ENCODE measurements around the gene UBE2QL1. TPM values are rescaled to one million over a fixed set of nuclear protein-coding genes. Genes with fewer than 3 reads are reported as not detected.

Gene UBE2QL1
- total RNA-seq, 1 experiment from 2014 or later: 0.50 TPM

- POLR2A ChIA-PET: no interaction called here
- Mint-ChIP-seq H3K36me3 (no peaks in the 10 kb centered on the region), H3K4me1 (no peaks in the 10 kb centered on the region), H3K9me3 (peaks cover 6% of the 10 kb centered on the region), H3K27me3 (ENCODE audit: low read depth) (0 out of 2 replicates have a peak, but pooled peaks cover 5% of the 10 kb centered on the region), H3K27ac (no peak overlapping the region), H3K4me3 (no peak overlapping the region)
- no peak for TF ChIP-seq E2F5 (CRISPR knock-in tag; IDR thresholded peaks at IDR 0.05)
- TF ChIP-seq ZNF138 (CRISPR knock-in tag; conservative IDR thresholded peaks at IDR 0.05): no peak
- no peak for TF ChIP-seq GABPB1 (CRISPR knock-in tag; IDR thresholded peaks at IDR 0.05)
- no peak for TF ChIP-seq NR2C2 (CRISPR knock-in tag; IDR thresholded peaks at IDR 0.05)
- TF ChIP-seq GRHL2 (CRISPR knock-in tag; IDR thresholded peaks at IDR 0.05; ENCODE audit: insufficient replicate concordance, severe bottlenecking): no peak
- TF ChIP-seq MXD4 (CRISPR knock-in tag; IDR thresholded peaks at IDR 0.05; ENCODE audit: borderline replicate concordance): no peak
- no peak for TF ChIP-seq MAX (CRISPR knock-in tag; IDR thresholded peaks at IDR 0.05)
- no peak for TF ChIP-seq FOXP4 (CRISPR knock-in tag; IDR thresholded peaks at IDR 0.05)
- no peak for TF ChIP-seq TEAD4 (CRISPR knock-in tag; IDR thresholded peaks at IDR 0.05)
- TF ChIP-seq FOXJ3 (CRISPR knock-in tag; IDR thresholded peaks at IDR 0.05; ENCODE audit: borderline replicate concordance): no peak
- no peak for TF ChIP-seq NFYB (CRISPR knock-in tag; conservative IDR thresholded peaks at IDR 0.05; ENCODE audit: low read depth)
- TF ChIP-seq ZMAT4 (CRISPR knock-in tag; IDR thresholded peaks at IDR 0.05): no peak
- no peak for TF ChIP-seq GTF2I (CRISPR knock-in tag; conservative IDR thresholded peaks at IDR 0.05)
- TF ChIP-seq E2F1 (CRISPR knock-in tag; IDR thresholded peaks at IDR 0.05): no peak
- TF ChIP-seq ESRRA (CRISPR knock-in tag; IDR thresholded peaks at IDR 0.05; ENCODE audit: borderline replicate concordance): no peak
- CTCF ChIA-PET: no interaction called here
- ATAC-seq: no peak
- no peak for DNase-seq (ENCODE audit: low spot score)
Observed at GRCh38 chr5:6541256-6542013, 92.8 kb downstream of the UBE2QL1 start.

- POLR2A ChIA-PET: interaction anchor here (0.5 kb wide), 1 partner anchor 526 kb away, joined by 3 read pairs; no protein-coding TSS in a partner anchor
- H3K9me3 Mint-ChIP-seq: peaks cover 6% of the 10 kb centered on the region
- no peak overlapping the region for H3K4me3 Mint-ChIP-seq
- no peak for TF ChIP-seq ZNF512 (CRISPR knock-in tag; IDR thresholded peaks at IDR 0.05; ENCODE audit: borderline replicate concordance)
- TF ChIP-seq ZBTB43 (CRISPR knock-in tag; IDR thresholded peaks at IDR 0.05): no peak
- TF ChIP-seq ZNF263 (CRISPR knock-in tag; IDR thresholded peaks at IDR 0.05; ENCODE audit: low read depth): no peak
- no peak for TF ChIP-seq JUN (CRISPR knock-in tag; IDR thresholded peaks at IDR 0.05)
- no peak for TF ChIP-seq ZNF416 (CRISPR knock-in tag; IDR thresholded peaks at IDR 0.05)
- TF ChIP-seq CREM (CRISPR knock-in tag; IDR thresholded peaks at IDR 0.05): no peak
- no peak for TF ChIP-seq ZNF121 (CRISPR knock-in tag; IDR thresholded peaks at IDR 0.05)
- no peak for TF ChIP-seq GTF2I (CRISPR knock-in tag; conservative IDR thresholded peaks at IDR 0.05)
- no peak for TF ChIP-seq FOXP4 (CRISPR knock-in tag; IDR thresholded peaks at IDR 0.05)
- TF ChIP-seq FOXK1 (CRISPR knock-in tag; IDR thresholded peaks at IDR 0.05): no peak
- no peak for TF ChIP-seq TP53 (CRISPR knock-in tag; IDR thresholded peaks at IDR 0.05)
Observed at GRCh38 chr5:6542421-6543345, 94.0 kb downstream of the UBE2QL1 start.

More at GRCh38 chr5:6542421-6543345, 94.0 kb downstream of the UBE2QL1 start:
- H3K36me3 Mint-ChIP-seq: no peaks in the 10 kb centered on the region
- CTCF ChIA-PET: no interaction called here
- H3K4me1 Mint-ChIP-seq: no peaks in the 10 kb centered on the region
- DNase-seq (ENCODE audit: low spot score) (no peak), ATAC-seq (no peak)
- no peak overlapping the region for H3K27ac Mint-ChIP-seq
- H3K27me3 Mint-ChIP-seq (ENCODE audit: low read depth): peaks cover 5% of the 10 kb centered on the region; the same call in 1 of the 2 replicates

Measured in WTC11 (cell line).